DND-41 (cell line): ENCODE data around the gene ZBED1.

ENCODE experiments used
- ATAC-seq: fragments of 200-7000 bp; cut with Tn5 transposase; 3 replicates; pipeline ENCODE4 v1.9.1; 2021; ENCODE audit warnings: low read depth; ENCODE audit not compliant: insufficient read depth
- DNase-seq: peaks from one replicate; pipeline ENCODE4 v3.0.0-alpha.2; 2020
- H2AFZ ChIP-seq: 2 replicates; pipeline ENCODE4 v1.6.0; 2012; ENCODE audit warnings: low read depth, low read length
- H3K27ac ChIP-seq: 2 replicates; pipeline ENCODE4 v1.5.1; 2012; ENCODE audit warnings: low read length, inconsistent platforms
- H3K27me3 ChIP-seq: fragments of 200-600 bp; sonication (generic); 2 replicates; pipeline ENCODE4 v1.6.0; 2012; ENCODE audit warnings: low read length, mild to moderate bottlenecking, inconsistent platforms; ENCODE audit not compliant: insufficient read depth, poor library complexity
- H3K36me3 ChIP-seq: 2 replicates; pipeline ENCODE4 v1.5.1; 2012; ENCODE audit warnings: low read length, inconsistent platforms; ENCODE audit not compliant: insufficient read depth
- H3K4me1 ChIP-seq: 2 replicates; pipeline ENCODE4 v1.5.1; 2012; ENCODE audit warnings: mild to moderate bottlenecking, low read length; ENCODE audit not compliant: insufficient read depth
- H3K4me2 ChIP-seq: 2 replicates; pipeline ENCODE4 v1.6.0; 2012; ENCODE audit warnings: mild to moderate bottlenecking, moderate library complexity, low read length, inconsistent platforms; ENCODE audit not compliant: insufficient read depth
- H3K4me3 ChIP-seq, 2 experiments: fragments of 200-600 bp in 1 of 2; shearing (Covaris generic) in 1 of 2; 2 replicates each; pipeline ENCODE4 v1.5.1; 2012 to 2016; ENCODE audit warnings: inconsistent platforms in 2 of 2, low read length in 2 of 2, mild to moderate bottlenecking in 2 of 2, low read depth in 1 of 2, moderate library complexity in 1 of 2
- H3K79me2 ChIP-seq: 2 replicates; pipeline ENCODE4 v1.6.0; 2012; ENCODE audit warnings: low read length, inconsistent platforms; ENCODE audit not compliant: insufficient read depth
- H3K9ac ChIP-seq: 2 replicates; pipeline ENCODE4 v1.6.0; 2012; ENCODE audit warnings: low read depth, mild to moderate bottlenecking, inconsistent platforms, low read length, moderate library complexity
- H3K9me3 ChIP-seq: 2 replicates; pipeline ENCODE4 v1.5.1; 2012; ENCODE audit warnings: low read length, moderate library complexity, mild to moderate bottlenecking, inconsistent platforms; ENCODE audit not compliant: insufficient read depth, severe bottlenecking
- H4K20me1 ChIP-seq: 2 replicates; pipeline ENCODE4 v1.6.0; 2012; ENCODE audit warnings: low read length; ENCODE audit not compliant: insufficient read depth
- CTCF ChIP-seq: IDR thresholded peaks from 2 replicates; pipeline ENCODE4 v1.5.1; 2012; ENCODE audit warnings: borderline replicate concordance, low read length, moderate library complexity, mild to moderate bottlenecking; ENCODE audit not compliant: poor library complexity, severe bottlenecking; ENCODE audit errors: extremely low read depth
- EZH2 ChIP-seq: IDR thresholded peaks from 3 replicates; pipeline ENCODE4 v1.6.1; 2012; ENCODE audit warnings: borderline replicate concordance, low read depth, mild to moderate bottlenecking, moderate library complexity, low read length, inconsistent platforms; ENCODE audit not compliant: severe bottlenecking

The ZBED1 gene

GRCh38 chrX:2452799-2453198, 48.0 kb downstream of the ZBED1 start:
- Histone ChIP-seq H3K9me3 (no peaks in the 10 kb centered on the region), H3K79me2 (peaks cover 28% of the 10 kb centered on the region), H3K27me3 (no peaks in the 10 kb centered on the region), H4K20me1 (peaks cover 27% of the 10 kb centered on the region; the same call in 1 of the 2 replicates), H3K4me1 (no peaks in the 10 kb centered on the region), H3K4me2 (no peak overlapping the region), H3K4me3 (no peak overlapping the region), H3K9ac (no peak overlapping the region), H3K27ac (no peak overlapping the region), H2AFZ (no peak overlapping the region), H3K36me3 (no peaks in the 10 kb centered on the region)
- DNase-seq (no peak), ATAC-seq (no peak)
- no peak for TF ChIP-seq EZH2
- TF ChIP-seq CTCF, result no peak

- Histone ChIP-seq H3K4me2 (no peak overlapping the region), H3K4me1 (no peaks in the 10 kb centered on the region), H3K9me3 (no peaks in the 10 kb centered on the region), H3K4me3 (no peak overlapping the region), H3K36me3 (peaks cover 2% of the 10 kb centered on the region; the same call in 1 of the 2 replicates), H3K9ac (no peak overlapping the region), H3K79me2 (peaks cover 25% of the 10 kb centered on the region), H3K27ac (no peak overlapping the region), H4K20me1 (peaks cover 25% of the 10 kb centered on the region; the same call in 1 of the 2 replicates), H3K27me3 (no peaks in the 10 kb centered on the region), H2AFZ (no peak overlapping the region)
- ATAC-seq (no peak), DNase-seq (no peak)
- no peak for TF ChIP-seq EZH2
Measured at GRCh38 chrX:2452317-2452784, 48.4 kb downstream of the ZBED1 start.

- Histone ChIP-seq H2AFZ (no peak overlapping the region), H3K36me3 (peaks cover 6% of the 10 kb centered on the region; the same call in 1 of the 2 replicates), H3K79me2 (peaks cover 25% of the 10 kb centered on the region), H4K20me1 (peaks cover 22% of the 10 kb centered on the region; the same call in 1 of the 2 replicates), H3K9ac (no peak overlapping the region), H3K27me3 (no peaks in the 10 kb centered on the region), H3K4me1 (no peaks in the 10 kb centered on the region), H3K27ac (no peak overlapping the region), H3K4me2 (no peak overlapping the region), H3K4me3 (no peak overlapping the region), H3K9me3 (no peaks in the 10 kb centered on the region)
- TF ChIP-seq EZH2 (no peak), CTCF (no peak)
- ATAC-seq, result 0 out of 3 replicates have a peak, but pooled peaks have one; percentile 27
- DNase-seq, result no peak
Measured at GRCh38 chrX:2451501-2452316, 49.1 kb downstream of the ZBED1 start.

- Histone ChIP-seq H3K27ac (no peak overlapping the region), H3K79me2 (peaks cover 33% of the 10 kb centered on the region)
- no peak for ATAC-seq
Measured at GRCh38 chrX:2450681-2451080, 50.1 kb downstream of the ZBED1 start.

More at GRCh38 chrX:2450681-2451080, 50.1 kb downstream of the ZBED1 start:
- Histone ChIP-seq H2AFZ (no peak overlapping the region), H3K4me2 (no peak overlapping the region), H3K4me1 (no peaks in the 10 kb centered on the region), H3K4me3 (no peak overlapping the region), H4K20me1 (peaks cover 18% of the 10 kb centered on the region; the same call in 1 of the 2 replicates), H3K27me3 (no peaks in the 10 kb centered on the region), H3K9ac (no peak overlapping the region), H3K9me3 (no peaks in the 10 kb centered on the region), H3K36me3 (peaks cover 6% of the 10 kb centered on the region; the same call in 1 of the 2 replicates)
- no peak for DNase-seq
- no peak for TF ChIP-seq EZH2
- no peak for TF ChIP-seq CTCF
